ENCODE results near the gene CPB1.

GRCh38 chr3:148790370-148790769 is 37.2 kb upstream of the CPB1 start:
- no peak for TF ChIP-seq CTCF (IDR thresholded peaks at IDR 0.05; ENCODE audit: insufficient read depth, low read depth, low read length)
- TF ChIP-seq EZH2 (IDR thresholded peaks at IDR 0.05; ENCODE audit: insufficient read depth, low read length), result no peak
